OCI-M2 (cell line): Measurements from ENCODE around the gene BTLA.
"Not testable (repeated sequence)": the region's sequence is repeated elsewhere in the genome, so short reads cannot be mapped to it uniquely, and the experiment has no call there.

Source experiments
- DNase-seq: peaks from one replicate; lab custom pipeline; 2025; ENCODE audit not compliant: unreplicated experiment; lab: John Stamatoyannopoulos, UW

Gene BTLA

DNA sequence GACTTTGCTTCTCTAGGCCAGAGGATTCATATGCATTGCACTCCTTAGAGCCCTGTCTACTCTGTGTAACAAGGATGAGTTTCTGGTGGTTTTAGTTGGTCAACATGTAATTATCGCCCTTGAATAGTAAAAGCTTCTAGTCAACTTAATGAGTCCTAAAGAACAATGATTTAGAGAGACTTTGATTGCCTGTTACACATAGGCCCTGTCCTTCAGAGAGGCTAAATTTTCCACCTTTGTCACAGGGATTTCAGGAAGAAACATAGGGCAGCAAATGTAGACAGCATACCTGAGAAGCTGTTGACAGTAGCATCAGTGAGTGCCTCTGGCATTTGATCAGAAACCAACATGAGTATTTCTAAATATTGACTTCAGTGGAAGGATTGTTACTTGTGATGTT is 7.1 kb downstream of the BTLA start:
- DNase-seq = no peak

DNA sequence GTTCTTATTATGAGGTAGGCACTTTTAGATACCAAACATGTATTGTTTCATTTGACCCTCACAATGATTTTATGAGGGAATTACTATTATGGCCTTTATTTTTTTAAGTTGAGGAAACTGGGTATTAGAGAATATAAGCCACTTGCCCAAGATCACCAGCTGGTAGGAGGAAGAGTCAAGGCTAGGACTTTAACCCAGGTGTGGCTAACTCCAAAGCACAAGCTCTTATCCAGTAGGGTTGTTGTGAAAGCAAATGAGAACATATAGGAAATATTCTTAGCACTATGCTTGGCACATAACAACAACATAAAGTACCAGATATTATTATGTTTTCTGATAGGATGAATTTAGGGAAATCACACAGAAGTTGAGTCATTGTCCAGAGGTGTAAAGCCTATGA is 7.9 kb downstream of the BTLA start:
- DNase-seq = no peak

DNA sequence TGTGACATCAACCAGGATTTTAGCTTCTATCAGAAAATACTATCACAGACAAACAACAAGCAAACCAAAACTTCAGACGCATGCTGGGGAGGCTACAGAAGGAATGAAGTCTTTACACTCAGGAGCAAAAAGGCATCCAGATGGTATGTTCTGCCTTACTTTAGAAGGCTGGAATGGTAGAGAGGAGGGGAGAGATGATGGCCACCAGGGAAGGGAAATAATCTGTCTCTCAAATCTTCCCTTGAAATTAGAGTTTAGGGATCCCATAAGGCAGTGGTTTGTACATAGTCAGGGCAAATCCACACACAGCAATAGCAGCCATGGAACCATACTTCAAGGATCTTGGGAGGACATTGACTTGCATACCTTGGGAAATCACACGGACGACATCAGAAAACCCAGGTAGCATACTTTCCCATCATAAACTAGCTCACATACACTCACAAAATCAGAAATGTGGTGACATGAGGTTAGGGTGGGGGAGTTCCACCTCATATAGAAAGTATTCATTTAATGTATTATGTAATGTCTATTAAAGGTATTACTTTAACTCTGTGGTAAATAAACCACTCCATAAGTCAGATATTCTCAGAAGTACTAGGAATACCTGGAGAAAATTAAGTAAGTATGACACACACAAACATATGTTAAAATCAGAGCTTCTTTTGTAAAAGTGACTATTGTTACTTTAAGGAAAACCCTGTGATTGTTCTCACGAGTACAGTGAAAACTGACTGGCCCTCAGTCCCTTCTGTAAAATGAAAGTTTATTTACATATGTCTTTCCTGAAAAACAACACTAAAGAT is 9.4 kb downstream of the BTLA start:
- no peak for DNase-seq

DNA sequence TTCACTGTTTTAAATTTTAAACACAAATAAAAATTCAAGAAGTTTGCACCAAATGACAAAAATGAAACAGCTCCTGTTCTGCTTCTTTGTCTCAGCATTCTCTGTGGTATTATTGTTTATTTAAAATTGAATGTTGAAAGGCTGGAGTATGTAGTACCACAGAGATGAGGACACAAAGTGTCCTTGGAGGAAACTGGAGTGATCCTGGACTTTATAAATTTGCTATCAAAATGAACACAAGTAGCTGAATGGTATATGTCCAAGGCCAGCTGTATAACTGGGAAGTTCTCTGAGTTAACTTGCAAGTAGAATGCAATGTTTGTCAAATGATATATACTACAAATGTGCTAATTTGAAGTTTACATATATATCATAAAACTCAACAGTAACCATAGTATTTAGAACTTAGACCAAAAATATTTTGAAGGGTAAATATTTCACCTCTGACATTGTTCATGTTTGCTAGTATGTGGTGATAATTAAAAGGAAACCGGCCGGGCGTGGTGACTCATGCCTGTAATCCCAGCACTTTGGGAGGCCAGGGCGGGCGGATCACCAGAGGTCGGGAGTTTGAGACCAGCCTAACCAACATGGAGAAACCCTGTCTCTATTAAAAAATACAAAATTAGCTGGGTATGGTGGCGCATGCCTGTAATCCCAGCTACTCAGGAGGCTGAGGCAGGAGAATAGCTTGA is 12.3 kb downstream of the BTLA start:
- no peak for DNase-seq

DNA sequence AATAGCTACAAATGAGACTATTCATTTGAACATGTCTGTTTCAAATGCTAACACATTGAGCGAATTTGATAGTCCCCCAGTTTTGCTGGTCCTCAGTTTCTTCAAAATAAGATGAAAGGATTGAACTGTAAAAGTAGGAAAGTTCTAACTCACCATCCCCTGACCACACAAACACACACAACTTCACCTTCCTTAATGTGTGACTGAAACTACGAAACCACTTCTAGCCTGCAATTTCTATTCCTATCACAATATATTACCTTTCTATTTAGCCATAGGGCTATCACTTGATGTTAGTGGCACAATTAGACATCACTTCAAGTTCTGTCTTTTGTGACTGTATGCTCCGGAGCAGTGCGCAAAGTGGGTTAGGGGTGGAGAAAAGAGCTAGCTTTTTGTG is 14.9 kb downstream of the BTLA start:
- no peak for DNase-seq

DNA sequence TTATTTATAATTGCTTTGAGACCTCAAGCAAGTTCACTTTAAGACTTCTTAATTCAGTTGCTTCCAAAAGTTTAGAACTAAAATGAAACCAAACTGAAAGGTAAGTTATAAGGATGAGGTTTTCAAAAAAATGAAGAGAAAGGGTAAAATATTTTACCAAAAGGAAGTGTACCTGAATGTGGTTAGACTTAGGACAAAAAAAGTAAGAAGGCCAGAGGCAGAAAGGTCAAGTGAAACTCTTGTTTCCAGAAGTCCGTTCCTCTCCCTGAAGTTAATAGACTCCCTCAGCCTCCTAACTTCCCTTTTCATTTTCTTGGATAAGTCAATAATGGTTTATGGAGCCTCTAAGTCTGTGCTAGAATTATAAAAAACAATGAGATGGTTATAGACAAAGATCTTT is 16.6 kb downstream of the BTLA start:
- no peak for DNase-seq

DNA sequence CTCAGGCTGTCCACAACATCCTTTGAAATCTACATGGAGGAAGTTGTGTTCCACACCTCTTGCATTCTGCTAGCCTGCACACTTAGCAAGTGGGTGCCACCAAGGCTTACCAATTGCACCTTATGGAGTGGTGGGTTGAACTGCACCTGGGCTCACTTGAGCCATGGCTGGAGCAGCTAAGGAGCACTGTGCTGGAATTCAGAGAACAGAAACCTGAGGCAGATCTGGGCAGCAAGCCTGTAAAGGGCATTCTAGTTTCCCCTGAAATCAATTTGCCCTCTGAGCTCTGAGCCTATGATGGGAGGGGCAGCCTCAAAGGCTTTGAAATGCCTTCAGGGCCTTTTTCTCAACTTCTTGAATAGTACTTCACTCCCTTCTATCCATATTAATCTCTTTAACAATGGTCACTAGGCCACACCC is 18.0 kb downstream of the BTLA start:
- DNase-seq = no peak

DNA sequence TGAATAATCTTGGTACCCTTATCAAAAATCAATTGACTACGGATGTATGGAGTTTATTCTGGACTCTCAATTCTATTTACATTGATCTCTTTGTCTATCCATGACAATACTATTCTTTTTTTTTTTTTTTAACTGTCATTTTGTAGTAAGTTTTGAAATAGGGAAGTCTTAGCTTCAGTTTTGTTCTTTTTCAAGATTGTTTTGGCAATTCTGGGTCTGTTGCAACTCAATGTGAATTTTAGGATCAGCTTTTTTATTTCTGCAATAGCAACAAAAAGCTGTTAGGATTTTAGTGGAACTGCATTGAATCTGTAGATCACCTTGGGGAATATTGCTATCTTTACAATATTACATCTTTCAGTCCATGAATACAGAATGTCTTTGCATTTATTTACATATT is 21.4 kb downstream of the BTLA start:
- DNase-seq = no peak

DNA sequence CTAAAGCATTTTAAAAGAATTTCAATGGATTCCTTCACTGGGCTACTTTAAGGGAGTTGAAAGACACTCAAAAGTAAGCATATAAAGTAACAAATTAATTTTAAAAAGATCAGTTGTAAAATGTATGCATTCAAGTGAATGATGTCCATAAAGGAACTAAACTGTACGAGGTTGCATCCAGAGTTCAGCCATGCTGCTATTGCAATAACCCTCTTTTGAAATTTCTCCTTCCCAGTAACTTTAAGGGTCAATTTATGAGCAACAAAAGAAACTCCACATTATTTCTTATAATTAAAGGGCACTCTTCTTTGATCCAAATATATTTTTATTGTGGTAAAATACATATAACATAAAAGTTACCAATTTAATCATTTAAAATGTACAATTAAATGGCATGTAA is 22.9 kb downstream of the BTLA start:
- no peak for DNase-seq

DNA sequence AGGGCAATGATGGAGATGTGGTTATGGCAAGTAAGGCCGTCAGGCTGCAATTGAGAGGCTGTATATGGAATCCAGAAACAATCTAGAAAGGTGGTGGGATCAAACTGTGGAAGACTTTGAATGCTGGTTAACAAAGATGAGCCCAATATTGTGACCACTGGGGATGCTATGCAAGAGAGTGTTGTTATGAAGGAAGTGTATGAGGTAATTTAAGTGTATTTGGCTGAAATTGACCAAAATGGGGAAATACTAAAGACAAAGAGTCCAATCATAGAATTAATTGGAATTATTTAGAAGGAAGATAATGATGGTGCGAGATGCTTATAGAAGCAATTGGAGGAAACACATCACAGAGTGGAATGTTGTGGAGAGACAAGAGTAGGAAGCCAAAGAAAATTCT is 24.5 kb downstream of the BTLA start:
- DNase-seq = no peak

DNA sequence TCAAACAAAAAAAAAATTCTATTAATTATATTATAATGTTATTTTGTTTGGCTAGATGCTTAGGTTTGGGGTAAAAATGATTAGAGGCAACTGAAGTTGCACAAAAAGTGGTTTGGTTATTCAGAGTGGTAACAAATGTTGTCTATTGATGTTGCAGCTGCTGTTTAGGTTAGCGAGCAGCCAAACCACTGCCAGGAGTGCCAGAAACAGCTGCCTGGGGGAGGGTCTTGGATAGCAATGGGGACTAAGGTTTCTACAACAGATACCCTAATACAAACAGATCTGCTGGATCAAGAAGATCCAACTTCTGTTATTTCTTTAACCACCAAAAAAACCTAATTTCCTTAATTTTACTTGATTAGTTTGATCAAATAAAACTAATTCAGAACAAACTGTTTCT is 26.6 kb downstream of the BTLA start:
- DNase-seq = no peak

DNA sequence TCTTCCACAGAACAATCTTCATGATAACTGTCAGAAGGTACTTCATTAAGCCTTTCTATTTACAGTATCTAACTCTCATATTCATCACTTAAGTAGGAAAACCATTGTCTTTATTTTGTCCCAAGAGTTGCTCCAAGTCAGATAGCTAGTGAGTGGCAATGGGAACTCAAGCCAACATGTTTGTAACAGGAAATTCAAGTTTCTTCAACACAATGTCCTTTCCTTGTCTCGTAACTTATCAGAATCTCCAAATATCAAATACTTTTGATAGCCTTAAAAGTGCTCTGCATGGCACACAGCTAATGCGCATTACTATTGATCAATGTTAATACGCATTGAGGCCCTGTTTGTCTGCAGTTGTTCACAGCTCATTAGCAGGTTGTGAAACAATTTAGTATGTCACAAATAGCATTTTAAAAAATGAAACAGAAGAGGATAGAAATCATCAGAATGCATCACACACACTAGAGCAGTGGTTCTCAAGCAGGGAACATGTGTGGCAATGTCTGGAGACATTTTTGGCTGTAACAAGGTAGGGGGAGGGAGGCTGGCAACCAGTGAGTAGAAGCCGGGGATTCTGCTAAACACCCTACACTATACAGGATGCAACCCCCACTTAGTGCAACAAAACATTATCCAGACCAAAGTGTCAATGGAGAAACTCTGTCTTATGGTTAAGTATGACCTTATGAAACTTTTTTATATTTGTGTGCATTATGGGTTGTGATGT is 27.5 kb downstream of the BTLA start:
- no peak for DNase-seq

DNA sequence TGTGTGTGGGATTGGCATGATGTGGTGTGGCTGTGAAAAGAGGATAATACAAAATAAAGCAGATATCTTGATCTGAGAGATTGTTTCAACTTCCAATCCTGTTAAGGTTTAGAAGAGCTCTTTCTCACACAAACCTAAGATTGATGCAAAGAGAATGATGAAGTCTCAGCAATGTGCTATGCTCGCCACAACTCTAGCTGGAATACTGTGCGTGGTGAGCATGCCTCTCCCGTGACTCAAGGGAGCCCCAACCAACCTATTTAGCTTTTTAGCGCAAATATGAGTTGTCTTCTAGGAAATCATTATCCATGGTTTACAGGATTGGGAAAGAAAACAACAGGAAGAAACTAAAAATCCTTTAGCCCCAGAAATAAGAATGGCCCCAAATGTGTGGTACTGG is 28.5 kb downstream of the BTLA start:
- no peak for DNase-seq

DNA sequence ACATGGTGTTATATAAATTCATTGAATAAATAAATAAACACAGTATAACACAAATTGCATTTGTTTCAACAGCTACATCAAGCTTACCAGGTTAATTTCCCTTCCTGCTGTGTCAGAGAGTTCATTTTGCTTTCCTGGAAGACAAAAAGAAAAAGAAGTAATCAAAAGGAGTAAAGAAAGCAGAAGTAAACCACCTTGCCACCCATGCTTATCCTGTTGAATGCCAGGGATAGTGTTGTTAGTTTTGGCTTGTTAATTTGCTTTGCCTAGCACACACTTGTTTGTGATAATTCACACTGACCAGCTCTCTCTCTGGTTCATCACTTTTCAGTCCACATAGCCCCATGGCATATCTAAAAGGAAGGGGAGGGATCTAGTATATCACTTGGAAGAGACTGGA is 29.6 kb downstream of the BTLA start:
- no peak for DNase-seq

DNA sequence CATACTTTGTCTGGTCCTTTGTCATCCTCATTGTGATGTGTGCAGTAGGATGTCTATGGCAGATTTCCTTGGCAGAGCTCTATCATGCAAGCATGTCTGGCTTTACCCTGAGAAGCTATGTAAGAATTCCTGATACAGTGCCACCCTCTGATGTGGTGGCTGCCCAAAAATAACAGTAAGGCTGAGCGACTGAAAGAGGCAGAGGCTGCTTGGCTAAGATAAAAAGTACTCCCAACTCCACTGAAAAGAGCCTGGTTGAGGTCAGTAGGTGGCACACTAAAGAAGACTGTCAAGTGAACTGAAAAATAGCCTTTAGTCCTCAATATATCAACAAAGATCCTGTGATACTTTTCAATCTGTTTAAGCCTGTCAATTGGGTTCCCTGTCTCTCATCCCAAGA is 31.7 kb downstream of the BTLA start:
- DNase-seq = no peak

DNA sequence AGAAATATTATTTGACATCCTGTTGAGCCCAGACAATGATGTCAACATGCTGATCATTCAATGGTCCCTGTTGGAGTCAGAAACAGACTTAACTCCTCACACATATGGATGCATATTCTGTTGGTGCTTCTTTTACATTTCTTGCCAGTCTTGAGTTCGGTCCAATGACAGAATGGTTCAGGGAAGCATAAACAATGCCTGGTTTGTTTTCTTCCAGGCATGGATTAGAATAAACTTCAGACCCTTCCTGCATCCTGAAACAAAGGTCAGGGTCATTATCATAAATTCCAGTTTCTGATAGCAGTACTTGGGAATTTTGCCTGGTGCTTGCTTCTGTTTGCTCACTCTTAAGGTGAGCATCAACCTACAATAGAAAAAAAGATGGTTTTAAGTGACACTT is 33.3 kb downstream of the BTLA start:
- DNase-seq = no peak

DNA sequence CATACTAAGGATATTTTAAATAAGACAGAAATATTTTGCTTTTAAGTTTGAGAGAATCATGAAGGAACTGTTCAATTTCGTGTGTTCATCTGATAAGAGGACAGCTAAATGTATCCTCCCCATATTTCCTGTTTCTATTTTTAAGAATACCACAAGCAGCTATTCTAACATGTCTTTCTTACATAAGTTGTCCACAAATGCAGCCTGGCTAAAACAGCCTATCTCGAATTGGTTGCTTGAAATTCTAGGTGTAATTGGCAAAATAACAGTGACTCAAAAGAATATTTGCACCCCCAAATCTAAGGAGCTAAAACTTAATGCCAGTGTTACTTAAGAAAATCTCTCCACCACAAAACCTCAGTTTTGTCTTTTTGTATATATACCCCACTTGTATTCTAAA is 35.0 kb downstream of the BTLA start:
- no peak for DNase-seq

DNA sequence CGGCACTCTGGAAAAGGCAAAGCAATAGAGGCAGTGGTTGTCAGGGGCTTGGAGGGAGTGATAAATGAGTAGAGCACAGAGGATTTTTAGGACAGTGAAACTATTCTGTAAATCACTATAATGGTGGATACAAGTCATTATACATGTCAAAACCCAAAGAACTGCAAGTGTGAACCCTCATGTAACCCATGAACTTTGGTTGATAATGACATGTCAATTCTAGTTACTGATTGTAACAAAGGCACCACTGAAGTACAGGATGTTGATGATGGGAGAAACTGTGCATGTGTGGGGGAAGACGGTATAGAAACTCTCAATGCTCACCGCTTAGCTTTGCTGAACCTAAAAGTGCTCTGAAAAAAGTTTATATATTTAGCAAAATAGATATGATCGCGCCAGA is 36.0 kb downstream of the BTLA start:
- no peak for DNase-seq

DNA sequence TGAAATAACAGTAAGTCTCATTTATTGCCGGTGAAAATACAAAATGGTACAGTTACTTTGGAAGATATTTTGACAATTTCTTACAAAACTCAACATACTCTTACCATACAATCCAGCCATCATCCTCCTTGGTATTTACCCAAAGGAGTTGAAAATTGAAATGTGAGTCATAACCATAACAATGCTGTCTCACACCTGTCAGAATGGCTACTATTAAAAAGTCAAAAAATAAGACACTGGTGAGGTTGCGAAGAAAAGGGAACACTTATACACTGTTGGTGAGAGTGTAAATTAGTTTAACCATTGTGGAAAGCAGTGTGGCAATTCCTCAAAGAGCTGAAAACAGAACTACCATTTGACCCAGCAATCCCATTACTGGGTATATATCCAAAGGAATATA is 37.5 kb downstream of the BTLA start:
- not testable (repeated sequence) for DNase-seq

DNA sequence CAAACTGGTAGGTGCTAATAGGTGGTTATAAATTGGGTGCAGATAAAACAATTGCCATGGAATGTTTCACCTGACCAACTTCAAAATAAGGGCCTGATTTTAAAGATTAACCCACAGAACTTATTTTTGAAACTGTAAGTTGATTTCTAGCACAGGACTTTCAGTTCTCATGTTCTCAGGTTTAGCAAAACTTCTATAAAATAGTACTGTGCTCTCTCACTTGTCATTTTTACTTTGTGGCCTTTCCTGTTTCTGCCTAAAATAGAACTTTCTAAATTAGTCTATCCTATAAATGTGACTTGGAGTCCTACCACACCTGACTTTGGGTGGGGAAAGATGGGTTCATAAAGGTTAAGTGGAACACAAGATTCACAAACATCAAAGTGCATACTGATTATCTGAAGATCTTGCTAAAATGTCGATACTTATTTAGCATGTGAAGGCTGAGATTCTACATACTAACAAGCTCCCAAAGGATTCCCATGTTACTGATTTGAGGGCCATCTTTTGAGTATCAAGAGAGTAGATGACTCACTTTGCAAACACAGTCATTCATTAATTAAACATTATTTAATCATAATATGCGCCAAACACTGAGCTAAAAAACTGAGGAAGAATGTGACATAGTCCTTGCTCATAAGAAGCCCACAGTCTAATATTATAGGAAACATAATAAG is 38.6 kb downstream of the BTLA start:
- DNase-seq = no peak

DNA sequence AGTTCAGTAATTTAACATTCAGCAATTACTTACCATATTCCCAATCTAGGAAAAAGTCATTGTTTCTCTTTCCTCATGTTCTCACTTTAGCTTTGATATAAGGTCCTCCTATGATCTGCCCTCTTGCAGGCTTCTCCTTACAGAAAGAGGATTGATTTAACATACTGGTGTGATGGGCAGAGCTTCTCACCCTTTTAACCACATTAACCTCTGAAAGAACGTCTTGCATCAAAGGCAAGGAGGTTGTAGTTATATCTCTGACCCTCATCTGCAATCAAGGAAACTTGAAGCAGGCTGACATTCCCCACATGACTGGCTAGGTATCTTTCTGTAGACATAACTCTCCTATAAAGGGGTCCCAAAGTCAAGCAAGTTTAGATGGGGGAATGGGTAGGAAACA is 39.5 kb downstream of the BTLA start:
- no peak for DNase-seq

DNA sequence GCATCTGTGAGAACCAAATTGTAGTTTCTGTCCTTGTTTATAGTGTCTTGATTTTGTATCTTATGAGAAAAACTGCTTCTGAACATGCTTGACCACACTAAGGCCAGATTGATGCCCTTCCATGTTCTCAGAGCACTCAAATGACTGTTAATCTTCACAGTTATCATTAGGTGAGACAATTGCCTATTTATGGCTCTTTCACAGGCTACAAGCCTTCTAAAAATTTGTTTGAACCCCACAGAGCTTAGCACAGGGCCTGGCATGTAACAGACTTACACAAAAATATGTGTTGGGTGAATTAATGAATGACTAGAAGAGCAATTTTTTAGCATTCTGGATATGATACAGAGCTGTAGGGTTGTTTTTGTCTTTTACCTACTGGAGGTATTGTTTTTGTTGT is 43.1 kb downstream of the BTLA start:
- DNase-seq = no peak
